GM18519 (cell line): ENCODE data around the gene DMXL1.
"Not testable (repeated sequence)": the region's sequence is repeated elsewhere in the genome, so short reads cannot be mapped to it uniquely, and the experiment has no call there.

ENCODE experiments used
- ATAC-seq: cut with Tn5 transposase; IDR thresholded peaks from one replicate; pipeline ENCODE4 v1.9.1; 2021; ENCODE audit warnings: mild to moderate bottlenecking, moderate library complexity; ENCODE audit not compliant: unreplicated experiment, low FRiP score

The DMXL1 gene

GRCh38 chr5:119187776-119188529, 117.1 kb downstream of the DMXL1 start:
- no peak for ATAC-seq

GRCh38 chr5:119190470-119191095, 119.7 kb downstream of the DMXL1 start:
- no peak for ATAC-seq

DNA sequence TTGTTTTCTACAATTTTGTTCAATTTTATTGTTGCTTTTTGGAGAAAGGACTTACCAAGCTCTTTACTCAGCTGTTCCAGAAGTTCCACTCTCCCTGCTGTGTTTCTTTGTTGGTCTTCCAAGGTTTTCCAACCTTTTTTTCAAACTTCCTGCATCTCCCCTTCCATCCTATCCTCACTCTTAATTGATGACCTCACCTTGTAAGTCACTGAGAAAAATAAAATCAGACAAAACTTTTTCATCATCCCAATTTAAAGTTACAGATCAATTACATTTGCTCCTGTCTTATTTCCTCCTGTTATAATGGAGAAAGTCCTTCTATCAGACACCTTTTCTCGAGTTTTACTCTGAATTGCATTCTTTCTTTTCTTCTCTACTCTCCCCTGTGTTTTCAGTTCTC, 121.1 kb downstream of the DMXL1 start:
- ATAC-seq, result no peak

DNA sequence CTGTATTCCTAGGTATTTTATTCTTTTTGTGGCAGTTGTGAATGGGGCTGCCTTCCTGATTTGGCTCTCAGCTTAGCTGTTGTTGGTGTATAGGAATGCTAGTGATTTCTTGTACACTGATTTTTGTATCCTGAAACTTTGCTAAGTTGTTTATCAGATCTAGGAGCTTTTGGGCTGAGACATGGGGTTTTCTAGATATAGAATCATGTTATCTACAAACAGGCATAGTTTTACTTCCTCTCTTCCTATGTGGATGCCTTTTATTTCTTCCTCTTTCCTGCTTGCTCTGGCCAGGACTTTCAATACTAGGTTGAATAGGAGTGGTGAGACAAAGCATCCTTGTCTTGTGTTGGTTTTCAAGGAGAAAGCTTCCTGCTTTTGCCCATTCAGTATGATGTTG, 129.9 kb downstream of the DMXL1 start:
- ATAC-seq, result no peak

DNA sequence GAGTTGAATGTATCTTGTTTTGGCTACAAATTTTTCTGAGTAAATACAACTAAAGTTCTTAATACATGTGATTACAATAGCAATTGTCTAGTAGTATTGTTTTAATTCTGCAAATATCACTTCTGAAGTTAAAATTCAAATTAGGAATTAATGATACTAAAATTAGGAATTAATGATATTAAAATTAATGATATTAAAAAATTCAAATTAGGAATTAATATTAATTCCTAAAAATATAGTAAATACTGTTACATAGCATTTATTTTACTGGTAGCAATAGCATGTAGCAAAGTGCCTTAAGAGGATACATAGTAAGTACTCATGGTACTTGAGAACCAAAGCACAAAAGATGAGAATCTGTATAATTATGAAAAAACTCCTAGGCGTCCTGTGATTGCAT, 136.2 kb downstream of the DMXL1 start:
- ATAC-seq, result no peak

- no peak for ATAC-seq
Observed at GRCh38 chr5:119212026-119212425, 141.1 kb downstream of the DMXL1 start.

DNA sequence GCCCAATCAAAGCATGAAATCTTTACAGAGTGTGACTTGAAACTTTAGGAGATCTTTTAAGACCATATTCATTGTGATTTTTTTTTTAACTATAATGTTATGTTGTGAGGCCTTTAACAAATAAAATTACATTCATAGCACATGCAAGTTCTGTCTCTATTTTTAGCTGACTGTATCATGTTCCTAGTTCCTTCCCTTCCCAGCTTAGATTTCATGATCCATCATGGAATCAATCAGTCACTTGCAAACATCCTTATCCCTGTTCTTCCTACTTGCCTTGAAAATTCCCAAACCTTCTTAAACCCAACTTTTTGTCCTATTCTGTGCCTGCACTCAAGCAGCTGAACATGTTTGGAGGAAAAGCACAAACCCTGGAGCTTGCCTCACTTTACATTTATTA, 141.8 kb downstream of the DMXL1 start:
- no peak for ATAC-seq

DNA sequence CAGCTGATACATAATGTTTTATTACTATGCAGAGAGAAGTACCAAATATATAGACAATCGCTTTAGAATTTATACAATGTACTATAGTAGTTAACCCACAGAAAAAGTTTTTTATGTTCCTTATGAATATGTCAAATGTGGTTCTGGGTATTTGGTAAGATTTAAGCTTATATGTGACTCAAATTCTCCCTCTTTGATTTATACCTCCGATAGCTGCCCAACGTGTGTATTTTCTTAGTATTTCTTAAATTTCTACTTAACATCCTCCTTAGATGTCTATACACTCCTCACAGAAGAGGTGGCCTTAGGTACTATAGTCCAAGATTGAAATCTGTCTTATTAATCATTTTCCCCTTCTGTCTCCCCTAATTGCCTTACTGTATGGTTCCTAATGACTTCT, 146.3 kb downstream of the DMXL1 start:
- no peak for ATAC-seq

GRCh38 chr5:119218830-119219782, 148.2 kb downstream of the DMXL1 start:
- no peak for ATAC-seq

DNA sequence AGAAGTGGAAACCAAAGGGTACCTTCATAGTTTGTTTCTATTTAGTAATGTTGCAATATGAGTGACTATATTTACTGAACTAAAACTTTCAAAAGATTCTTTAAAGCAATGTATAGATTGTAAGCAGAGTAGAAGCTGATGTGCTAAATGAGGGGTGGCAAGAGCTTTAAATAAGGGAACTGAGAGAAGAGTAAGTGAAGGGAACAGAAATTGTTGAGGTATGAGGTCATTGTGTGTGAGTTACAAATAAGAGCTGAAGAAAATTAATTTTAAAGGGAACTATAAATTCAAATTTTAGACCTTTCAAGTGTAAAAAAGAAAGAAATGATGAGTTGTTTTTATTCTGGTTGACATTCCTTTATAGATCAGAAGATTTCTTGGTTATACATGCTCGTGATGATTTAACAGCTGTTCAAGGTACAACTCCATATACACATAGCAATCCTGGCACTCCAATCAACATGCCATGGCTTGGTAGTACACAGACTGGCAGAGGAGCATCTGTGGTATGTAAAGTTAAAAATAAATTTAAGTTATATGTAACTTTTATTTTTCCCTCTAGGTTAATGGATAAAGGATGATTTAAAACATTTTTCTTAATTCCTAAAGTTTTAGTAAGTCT, 149.8 kb downstream of the DMXL1 start:
- peak; percentile 98 for ATAC-seq

DNA sequence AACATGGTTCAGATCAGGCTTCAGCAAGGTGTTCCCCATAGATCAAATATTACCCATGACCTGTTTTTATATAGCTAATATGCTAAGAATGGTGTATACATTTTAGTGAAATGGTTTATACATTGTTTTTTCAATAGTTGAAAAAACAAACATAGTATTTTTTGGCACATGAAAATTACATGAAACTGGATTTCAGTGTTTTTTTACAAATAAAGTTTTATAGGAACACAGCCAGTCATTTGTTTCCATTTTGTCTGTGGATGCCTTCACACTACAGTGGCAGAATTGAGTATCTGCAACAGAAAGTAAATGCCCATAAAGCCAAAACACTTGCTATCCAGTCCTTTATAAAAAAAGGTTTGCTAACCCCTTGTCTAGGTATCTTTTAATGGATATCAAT, 150.4 kb downstream of the DMXL1 start:
- no peak for ATAC-seq

GRCh38 chr5:119229950-119230349, 159.1 kb downstream of the DMXL1 start:
- no peak for ATAC-seq

GRCh38 chr5:119238265-119239118, 167.6 kb downstream of the DMXL1 start:
- no peak for ATAC-seq

DNA sequence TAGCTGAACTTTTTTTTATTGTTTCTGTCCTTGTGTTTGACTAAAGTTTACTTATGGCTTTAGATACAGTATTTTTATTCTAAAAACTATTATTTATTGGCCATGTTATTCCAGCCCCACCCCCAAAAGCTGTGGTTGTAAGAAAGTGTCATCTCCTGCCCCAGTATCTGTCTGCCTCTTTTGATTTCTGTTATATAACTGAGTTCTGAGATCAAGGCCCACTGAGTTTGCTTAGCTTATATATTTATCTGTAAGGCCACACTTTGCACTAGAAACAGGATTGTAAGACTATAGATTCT, 168.2 kb downstream of the DMXL1 start:
- no peak for ATAC-seq

- not testable (repeated sequence) for ATAC-seq
Observed at GRCh38 chr5:119239826-119240225, 168.9 kb downstream of the DMXL1 start.

DNA sequence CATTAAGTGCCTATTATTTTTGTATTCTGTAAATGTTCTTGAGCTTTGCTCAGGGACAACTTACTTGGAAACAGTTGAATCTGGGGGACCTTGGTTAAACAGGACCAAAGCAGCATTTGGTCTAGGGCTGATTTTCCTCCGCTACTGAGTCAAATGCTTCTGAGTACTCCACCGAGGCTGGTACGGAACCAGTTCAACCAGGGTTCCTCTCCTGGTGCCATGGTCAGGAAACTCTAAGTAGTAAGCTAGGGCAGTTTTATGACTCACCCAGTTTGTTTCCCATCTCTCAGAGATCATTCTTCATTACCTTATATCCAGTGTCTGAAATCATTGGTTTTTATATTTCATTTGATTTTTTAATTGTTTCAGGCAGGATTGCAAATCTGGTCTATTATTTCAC, 173.0 kb downstream of the DMXL1 start:
- ATAC-seq, result no peak

DNA sequence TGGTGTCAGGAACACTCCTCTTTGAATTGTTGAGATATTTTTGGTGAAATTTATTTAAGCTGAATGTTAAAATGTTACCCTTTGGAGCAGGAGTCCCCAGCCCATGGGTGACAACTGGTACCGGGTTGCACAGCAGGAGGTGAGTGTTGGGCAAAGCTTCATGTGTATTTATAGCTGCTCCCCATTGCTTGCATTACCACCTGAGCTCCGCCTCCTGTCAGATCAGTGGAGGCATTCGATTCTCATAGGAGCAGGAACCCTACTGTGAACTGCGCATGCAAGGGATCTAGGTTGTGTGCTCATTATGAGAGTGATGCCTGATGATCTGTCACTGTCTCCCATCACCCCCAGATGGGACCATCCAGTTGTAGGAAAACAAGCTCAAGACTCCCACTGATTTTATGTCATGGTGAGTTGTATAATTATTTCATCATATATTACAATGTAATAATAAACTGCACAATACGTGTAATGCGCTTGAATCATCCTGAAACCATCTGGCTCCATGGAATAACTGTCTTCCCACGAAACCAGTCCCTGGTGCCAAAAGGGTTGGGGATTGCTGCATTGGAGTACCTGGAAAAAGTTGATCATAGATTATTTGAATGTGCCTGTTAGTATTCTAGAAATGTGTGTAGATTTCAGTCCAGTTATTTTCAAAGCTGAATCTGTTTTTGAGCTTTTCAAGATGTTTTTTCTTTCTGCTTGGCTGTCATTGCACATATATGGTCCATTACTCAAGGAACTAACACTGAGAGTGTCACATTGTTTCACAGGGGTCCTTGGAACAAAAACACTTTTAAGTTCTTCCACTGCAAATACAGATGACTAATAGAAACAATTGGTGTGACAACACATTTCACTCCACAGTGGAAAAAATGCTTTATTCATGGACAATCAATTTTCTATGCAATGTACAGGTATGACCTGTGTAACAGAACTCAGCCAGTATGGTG, 180.3 kb downstream of the DMXL1 start:
- no peak for ATAC-seq

DNA sequence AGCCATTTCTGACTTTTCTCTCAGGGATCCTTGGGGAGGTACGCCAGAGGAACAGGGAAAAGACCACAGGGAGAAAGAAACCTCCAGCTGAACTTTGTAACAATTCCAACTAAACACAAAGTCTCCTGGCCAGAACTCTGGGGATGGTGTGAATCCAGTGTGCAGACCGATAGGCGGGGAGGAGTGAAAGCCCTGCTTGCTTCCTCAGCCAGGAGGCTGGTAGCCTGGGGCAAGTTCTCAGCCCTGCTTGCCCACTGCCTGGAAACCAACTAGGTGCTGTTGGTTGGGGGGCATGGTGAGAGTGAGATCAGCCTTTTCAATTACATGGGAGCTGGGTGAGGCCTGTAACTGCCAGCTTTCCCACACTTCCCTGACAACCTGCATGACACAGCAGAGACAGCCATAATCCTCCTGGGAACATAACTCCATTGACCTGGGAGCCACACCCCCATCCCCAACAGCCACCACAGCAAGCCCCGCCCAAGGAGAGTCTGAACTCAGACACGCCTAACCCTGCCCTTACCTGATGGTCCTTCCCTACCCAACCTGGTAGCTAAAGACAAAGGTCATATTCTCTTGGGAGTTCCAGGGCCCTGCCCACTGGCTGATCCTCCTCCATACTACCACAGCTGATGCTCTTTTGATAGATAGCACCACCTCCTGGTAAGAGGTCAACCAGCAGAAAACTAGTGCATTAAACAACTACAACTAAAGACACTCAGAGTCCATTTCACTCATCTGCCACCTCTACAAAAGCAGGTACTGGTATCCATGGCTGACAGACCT, 184.9 kb downstream of the DMXL1 start:
- ATAC-seq, result no peak
